NOMO-1 treated with dmso at 0.1 percent for 144 hours (cell line): ENCODE results near the gene SSMEM1.
"Not testable (repeated sequence)": the region's sequence is repeated elsewhere in the genome, so short reads cannot be mapped to it uniquely, and the experiment has no call there.

Experiments used
- DNase-seq: peaks from one replicate; lab custom pipeline; 2025; ENCODE audit not compliant: unreplicated experiment; lab: John Stamatoyannopoulos, UW

Gene SSMEM1

GRCh38 chr7:130243486-130243885, 35.8 kb downstream of the SSMEM1 start:
- not testable (repeated sequence) for DNase-seq

GRCh38 chr7:130246491-130246890, 38.8 kb downstream of the SSMEM1 start:
- not testable (repeated sequence) for DNase-seq

GRCh38 chr7:130248842-130249241, 41.2 kb downstream of the SSMEM1 start:
- DNase-seq = not testable (repeated sequence)

GRCh38 chr7:130249626-130250025, 42.0 kb downstream of the SSMEM1 start:
- not testable (repeated sequence) for DNase-seq

- no peak for DNase-seq
Measured at GRCh38 chr7:130254555-130254954, 46.9 kb downstream of the SSMEM1 start.

GRCh38 chr7:130256704-130257103, 49.0 kb downstream of the SSMEM1 start:
- DNase-seq = no peak

- DNase-seq = no peak
Measured at GRCh38 chr7:130258494-130259078, 50.9 kb downstream of the SSMEM1 start.

GRCh38 chr7:130262448-130262847, 54.8 kb downstream of the SSMEM1 start:
- DNase-seq = no peak

- no peak for DNase-seq
Measured at GRCh38 chr7:130263130-130263529, 55.5 kb downstream of the SSMEM1 start.
